Measurements from ENCODE around the gene CAPN8.

Gene CAPN8

DNA sequence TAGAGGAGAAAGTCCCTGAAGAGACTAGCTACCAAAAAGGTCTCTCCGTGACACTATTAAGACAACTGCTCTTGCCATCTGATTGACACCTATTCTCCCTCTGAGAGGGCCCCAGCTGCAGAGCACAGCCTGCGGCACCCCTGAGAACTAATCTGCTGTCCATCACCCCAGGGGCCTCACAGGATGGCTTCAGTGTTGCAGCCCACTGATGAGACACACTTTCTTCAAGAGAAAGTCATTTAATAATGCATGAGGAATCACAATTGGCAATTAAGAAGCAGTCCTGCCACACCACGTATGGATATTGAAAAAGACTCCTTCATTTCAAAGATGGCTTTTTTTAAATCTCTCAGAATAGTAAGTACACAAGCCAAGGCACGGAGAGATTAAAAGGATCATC is 48.9 kb downstream of the CAPN8 start:
- DNase-seq, result no peak

DNA sequence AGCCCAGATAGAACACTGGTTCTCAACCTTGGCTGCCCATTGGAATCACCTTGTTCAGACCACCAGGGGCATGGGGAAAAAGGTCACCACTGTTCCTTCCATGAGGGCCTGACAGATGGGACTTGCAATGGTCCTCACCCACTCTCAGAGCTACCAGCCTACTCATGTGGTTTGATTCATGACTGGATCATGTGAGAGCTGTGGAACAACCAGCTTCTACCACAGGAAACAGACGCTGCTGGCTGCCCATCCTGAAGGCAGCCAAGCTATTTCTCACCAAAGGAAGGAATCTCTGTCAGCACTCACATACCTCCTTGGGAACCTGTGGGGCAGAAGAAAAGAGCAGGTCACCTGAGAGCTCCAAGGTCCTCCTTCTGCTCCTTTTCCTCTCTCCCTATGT is 53.6 kb downstream of the CAPN8 start:
- peak; percentile 58 for DNase-seq

DNA sequence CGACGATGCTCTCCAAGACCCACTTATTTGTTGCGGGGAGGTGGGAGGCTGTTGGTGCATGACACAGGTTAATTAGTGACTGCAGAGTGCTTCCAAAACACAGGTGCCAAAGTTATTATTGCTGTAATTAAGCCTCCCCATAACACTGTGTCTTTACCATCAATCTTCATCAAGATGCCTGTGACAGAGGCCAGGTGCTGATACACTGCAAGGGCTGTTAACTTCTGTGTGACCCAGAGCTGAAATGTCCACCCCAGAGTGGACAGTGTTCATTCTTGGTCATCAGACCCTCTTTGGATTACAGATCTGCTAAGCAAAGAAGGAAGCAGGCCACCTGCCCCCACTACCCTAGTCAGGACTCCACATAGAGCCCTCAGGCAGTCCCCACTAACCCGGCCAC is 55.5 kb downstream of the CAPN8 start:
- DNase-seq, result no peak

DNA sequence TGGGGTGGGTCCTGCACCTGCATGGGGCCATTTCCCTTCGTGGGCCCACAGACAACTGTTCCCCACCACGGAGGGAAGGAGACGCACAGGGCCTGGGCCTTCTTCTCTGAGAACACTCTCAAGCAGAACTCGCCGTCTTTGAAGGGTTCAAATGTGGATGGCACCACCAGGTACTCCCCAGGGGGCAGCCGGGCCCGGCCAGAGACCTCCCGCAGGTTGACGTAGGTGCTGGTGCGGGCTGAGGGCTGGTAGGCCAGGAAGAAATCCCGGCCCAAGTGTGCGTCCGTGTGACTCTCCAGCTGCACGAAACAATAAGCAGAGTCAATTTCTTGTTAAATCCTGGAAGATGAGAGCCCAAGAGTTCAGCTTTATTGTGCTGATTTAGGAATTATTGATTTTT is 56.4 kb downstream of the CAPN8 start:
- no peak for DNase-seq

DNA sequence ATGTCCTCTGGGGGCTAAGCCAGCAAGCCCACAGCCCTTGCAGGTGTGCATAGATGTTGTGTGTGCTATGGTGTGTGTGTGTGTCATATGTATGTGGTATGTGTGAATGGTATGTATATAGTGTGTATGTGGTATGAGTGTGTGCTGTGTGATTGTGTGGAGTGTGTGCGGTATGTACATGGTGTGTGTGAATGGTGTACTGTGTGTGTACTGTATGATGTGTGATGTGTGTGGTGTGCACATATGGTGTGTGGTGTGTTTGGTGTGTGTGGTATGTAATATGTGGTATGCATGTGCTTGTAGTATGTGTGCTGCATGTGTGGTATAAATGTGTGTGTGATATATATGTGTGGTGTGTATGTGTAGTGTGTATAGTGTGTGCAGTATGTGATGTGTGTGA is 107.0 kb downstream of the CAPN8 start:
- DNase-seq, result no peak

DNA sequence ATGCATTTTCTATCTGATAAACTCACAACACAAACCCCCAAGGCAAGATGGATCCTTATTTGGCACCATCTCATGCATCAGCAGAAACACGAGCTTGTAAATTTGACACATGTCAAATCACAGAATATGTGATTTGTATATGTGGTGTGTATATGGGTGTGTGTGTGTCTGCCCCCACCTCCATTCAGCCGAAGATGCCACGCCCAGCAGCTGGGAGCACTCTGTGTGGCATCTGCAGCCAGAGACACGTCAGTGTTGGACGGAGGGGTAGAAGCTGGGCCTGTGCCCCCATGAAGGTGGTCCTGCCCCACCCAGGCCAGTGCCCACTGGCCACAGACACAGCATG is 108.4 kb downstream of the CAPN8 start:
- no peak for DNase-seq

DNA sequence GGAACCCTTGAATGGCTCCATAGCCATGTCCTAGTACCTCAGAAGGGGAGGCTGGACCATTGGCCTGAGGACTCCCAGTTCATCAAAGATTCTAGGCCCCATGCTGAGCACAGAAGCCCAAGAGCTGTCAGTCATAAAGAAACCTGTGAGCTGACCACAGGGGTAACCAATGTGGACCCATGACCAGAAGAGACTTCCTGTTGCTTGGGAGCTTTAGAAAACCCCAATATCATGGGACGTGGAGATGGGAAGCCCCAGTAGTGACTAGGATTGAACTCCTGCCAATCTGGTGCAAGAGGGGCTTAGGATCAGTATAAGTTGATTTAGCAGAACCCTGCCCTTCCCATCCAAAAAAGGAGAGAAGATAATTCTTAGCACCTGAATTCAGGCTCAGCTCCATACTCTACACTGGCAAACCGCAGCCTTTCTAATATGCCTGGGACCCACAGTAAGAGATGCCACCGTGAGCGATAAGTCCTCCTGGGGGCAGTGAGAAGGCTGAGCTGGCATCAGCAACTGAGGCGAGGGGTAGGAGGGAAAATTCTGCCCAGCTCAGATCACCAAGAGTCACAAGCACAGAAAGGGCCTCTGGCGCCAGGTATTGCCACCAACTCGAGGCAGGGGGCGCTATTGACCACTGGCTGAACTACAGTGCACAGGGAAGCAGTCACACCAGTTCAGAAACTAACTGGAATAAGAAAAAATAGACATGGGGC is 108.9 kb downstream of the CAPN8 start:
- DNase-seq, result peak; percentile 76

DNA sequence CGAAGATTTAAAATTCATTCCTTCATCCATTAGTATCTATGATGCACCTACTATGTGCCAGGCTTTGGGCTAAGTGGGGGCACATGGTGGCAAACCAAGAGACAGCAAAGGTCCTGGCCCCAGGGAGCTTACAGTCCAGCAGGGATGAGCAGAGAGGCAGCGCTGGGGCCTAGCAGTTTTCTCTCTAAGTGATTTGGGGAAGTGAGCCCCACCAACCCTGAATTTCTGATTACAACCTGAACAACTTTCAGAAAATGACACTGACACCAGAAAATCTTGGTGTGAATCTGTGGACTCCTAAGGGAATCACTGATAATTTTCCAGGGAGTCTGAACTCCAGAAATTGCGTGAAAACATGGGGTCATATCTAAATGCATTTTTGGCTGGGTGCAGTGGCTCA is 111.5 kb downstream of the CAPN8 start:
- no peak for DNase-seq

DNA sequence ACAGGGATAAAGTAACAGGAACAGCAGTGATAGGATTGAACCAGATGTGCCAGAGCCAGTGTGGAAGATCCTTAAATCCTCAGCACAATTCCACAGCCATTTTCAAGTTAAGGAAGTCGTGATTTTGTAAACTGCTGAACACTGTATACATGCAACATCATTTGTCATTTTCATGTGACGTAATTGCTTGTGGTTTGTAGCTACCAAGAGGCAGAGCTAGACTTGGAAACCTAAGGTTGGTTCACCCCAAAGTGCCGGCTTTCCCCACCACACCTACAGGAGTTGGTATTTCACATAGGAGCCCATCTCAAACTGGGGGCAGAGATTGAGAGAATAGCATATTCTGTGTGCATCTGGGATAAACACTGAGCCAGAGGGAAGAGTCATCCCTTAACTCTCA is 113.9 kb downstream of the CAPN8 start:
- peak; percentile 67 for DNase-seq

DNA sequence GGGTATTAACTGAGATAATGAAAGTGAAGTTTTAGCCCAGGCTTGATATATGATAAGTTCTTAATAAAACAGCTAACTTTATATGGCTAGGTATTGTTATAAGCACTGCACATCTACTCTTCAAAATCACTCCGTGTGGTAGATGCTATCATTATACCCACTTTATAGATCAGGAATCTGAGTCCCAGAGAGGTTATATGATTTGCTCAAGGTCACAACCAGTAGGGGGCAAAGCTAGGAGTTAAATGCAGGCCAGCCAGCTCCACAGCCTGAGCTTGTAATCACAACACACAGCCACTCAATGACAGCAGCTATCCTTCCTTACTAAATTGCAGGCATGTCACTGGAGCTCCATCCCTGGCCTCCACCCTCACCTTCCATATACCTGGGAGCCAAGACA is 115.8 kb downstream of the CAPN8 start:
- DNase-seq, result no peak

DNA sequence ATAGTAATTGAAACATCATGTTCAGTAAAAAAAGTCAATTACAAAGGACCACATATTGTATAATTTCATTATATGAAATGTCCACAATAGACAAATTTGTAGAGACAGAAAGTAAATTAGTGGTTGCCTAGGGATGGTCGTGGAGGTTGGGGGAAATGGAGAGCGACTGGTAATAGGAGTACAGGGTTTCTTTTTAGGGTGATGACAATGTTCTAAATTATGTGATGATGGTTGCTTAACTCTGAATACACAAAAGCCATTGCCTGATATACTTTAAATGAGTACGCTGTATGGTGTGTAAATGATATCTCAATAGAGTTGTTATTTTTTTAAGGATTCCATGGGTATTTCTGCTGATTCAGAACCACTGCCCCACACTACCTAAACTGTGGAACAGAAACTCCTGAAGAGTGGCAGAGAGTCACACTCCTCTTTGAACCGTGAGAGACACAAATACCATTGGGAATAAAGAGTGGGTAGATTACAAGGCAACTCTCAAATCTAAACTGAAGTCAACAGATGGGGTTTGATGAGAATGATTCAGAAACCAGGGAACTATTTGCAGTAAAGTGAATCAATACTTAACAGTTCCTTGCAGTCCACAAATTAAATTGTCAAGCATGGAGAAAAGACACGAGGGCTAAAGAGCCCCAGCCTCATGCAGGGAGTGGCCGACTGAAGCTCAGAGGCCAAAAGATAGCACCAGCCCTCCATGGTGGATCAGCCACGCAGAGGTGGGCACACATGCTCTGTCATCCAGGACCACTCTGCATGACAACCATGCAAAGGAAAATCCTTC is 118.0 kb downstream of the CAPN8 start:
- no peak for DNase-seq

DNA sequence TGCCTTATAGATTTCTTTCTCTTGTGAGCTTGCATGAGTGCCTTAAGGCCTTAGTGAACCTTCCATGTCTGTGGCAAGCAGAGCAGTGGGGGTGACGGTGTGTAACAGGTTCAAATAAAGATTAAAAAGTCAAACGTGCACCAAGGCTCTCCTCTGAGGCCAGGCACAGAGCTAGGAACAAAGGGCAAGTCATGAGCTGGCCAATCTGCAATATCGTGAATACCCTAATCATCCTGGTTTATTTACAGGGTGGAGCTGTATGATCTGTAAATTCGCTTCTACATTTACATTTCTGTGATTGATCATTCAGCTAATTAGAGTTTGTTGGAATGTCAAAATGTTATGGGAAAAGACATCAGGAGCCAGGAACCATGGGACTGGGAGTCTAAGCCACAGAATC is 120.2 kb downstream of the CAPN8 start:
- no peak for DNase-seq

DNA sequence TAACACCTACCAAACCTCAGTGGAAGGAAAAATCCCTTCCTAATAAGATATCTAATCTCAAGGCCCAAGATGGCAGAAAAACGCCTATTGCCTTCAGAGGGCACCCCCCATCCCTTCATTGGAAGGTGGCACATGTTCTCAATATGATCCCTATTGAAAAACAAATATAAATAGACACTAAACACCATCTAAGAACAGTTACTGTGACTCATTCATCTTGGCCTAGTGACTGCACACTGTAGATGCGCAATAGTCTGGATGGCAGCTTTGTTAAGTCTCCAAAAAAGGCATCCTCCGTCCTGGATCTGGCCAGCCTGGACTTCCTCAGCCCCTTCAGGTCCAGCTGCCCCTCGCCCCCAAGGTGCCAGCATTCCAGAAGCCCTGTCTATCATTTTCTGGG is 121.9 kb downstream of the CAPN8 start:
- DNase-seq, result no peak

DNA sequence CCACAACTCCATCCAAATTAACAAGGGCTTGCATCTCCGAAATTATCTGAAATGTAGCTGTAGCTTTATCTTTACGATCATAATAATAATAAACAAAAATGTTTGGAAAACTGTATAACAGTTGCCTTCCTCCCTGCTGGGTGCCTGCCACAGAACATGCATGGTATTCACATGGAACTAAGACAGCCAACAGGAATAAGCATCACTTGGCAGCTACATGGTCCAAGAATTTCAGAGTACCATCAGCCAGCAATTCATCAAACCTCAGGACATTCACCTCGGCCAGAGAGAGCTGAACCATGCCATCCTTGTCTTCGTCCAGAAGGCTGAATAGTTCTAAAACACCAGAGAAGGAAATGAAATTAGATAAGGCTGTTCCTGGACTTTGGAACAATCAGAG is 122.7 kb downstream of the CAPN8 start:
- no peak for DNase-seq

DNA sequence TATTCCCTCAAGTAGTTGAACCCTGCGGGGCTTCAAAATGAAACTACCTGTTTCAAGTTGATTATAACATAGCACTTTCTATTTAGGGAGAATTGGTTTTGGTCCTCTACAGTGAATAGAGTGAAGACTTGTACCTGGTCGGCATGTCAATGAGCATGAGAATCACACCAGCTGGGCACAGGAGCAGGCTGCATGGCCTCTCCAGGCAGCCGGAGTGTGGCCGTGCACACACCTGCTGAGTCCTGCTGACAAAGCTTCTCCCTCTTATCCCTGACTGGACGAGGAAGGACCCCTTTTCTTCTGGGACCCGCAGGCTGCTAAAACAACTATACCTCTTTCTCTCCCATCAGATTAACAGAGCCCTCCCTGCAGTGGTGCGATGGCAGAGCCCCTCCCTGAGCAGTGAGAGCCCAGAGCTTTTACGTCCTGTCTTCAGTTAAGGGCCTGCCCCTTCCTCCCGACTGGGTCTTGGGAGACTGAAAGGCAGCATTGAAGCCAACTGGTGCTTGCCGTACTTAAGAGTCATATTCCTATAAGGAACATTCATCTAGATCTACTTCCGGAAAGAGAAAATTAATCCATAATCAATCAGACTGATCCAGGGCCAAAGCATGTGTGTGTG is 124.9 kb downstream of the CAPN8 start:
- no peak for DNase-seq

DNA sequence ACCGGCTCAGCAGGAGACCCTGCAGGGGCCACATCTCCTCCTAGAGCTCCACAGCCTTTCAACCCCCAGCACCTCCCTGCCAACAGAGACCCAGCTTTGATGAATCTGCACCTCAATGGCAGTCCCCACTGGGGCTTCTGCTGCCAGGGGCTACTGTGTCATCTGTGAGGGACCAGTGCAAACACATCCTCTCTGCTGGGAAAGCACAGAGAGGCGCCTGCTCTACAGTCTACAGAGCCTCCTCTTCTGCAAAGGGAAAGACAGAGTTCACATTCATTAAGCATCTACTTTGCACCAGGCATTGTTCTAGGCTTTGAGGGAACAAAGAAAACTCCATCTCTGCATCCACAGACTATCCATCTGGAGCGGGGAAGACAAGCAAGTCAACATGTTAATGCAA is 125.8 kb downstream of the CAPN8 start:
- DNase-seq, result no peak

DNA sequence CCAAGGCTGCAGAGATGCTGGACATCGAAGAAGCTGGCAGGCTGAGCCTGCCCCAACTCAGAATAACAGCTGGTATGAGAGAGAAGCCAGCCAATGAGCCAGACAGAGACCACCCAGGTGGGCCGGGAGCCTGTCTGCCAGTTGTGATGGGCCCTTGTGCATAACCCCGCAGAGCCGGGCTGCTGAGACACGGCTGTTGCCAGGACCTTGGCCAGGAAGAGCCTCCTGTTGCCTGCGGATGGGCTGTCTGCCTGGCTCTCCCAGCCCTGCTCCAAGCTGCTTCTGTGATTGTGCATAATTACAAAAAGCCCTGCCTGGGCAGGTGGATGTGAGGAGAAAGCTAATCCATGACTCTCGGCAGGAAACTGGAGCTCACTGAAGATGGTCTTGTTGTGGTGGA is 126.5 kb downstream of the CAPN8 start:
- no peak for DNase-seq

DNA sequence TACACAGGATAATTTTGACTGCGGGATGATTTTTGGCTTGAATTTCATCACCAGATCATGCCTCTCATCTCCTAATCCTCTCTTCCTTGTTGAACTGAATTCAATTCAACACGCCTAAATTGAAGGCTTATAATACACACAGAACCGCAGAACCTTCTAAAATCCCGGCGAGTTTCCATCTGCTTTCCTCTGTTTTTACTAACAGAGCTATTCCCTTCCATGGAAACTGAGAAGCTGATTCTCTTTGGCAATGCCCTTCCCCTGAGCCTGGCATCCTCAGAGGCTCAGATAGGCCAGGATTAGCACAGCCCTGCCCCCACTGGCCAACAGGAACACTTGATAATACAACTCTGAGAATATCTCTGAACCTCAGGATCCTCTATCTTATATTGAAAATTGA is 130.2 kb downstream of the CAPN8 start:
- DNase-seq, result no peak

DNA sequence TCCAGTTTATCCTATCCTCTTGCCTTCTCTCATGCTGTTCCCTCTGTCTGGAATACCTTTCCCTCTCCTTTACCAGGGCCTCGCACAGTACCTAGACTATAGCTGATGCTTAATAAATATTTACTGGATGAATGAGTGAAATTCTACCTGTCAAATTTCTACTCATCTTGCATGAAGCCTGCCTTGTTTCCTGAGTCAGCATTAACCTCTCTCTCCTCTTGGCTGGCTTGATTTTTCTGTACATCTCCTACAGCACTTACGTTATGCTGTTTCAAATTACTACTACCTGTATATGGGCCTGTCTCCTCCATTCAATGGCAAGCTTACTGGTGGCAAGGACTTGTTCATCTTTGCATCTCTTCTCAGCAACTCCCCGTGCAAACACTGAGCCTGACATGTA is 130.8 kb downstream of the CAPN8 start:
- DNase-seq, result no peak

DNA sequence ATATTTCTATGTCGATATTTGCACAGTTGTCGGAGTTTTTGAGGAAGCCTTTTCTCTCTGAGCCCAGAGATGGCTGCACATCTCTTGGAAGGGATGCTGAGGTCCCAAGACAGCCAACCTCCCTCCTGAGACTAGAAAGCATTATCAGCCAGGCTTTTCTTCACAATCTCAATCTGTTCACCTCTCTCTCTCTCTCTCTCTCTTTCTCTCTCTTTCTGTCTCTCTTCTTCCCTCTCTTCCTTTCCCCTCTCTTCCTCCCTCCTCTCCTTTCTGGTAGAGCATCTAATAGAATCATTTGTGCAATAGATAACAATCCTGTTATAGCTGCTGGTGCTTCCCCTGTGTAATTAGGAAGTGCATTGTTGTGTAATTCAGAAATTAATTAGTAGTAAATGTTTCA is 131.8 kb downstream of the CAPN8 start:
- DNase-seq, result no peak

DNA sequence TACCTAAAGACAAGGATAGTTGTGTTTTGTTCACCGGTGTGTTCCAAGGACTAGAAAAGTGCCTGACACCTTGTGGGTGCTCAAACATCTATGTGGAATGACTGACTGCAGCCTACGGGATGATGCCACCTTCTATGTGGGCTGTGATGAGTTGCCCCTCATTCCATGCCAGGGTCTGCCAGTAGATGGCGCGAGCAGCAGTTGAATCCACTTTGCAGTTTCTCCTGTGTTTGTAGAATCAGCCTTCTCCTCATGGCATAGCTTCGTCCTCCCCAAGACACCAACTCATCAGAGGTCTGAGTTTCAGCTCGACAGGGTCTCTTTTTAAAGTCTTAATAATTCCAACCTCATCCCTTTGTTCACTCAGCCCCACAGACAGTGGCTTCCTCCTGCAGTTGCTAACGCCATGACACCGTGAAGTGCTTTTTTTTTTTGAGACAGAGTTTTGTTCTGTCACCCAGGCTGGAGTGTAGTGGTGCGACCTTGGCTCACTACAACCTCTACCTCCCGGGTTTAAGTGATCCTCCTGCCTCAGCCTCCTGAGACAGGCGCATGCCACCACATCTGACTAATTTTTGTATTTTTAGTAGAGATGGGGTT is 133.7 kb downstream of the CAPN8 start:
- peak; percentile 72 for DNase-seq

DNA sequence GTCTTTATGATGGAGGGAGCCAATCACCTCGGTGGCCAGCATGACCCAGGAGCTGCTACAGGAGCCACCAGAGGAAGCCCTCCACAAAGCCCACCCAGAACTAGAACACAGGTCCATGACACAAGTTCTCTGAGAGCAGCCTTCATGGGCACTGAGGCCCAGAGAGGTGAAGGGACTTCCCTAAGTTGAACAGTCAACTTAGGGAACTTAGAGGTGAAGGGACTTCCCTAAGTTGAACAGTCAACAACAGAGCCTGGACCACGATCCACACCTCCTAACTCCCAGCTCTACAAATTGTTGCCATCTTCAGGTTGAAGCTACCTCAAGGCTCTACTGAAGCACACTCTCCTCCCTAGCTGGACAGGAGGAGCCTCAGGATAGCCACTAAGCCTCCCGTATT is 139.5 kb downstream of the CAPN8 start:
- no peak for DNase-seq

DNA sequence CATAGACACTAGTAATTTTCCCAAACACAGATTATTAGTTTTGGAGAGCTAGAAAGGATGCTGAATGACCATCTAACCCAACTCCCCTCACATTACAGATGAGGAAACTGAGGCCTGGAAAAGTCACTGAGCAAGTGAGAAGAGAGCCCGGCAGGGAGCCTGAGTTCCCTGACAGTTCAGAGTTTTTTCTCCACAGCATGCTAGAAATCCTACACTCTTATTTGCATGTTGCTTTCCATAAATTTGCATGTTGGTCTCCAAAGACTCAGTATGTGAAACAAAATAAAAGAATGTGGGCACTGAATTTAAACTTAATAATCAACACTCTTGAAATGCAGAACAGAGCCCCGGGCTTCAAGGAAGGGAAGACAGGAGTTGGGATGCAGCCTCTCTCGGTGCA is 140.0 kb downstream of the CAPN8 start:
- no peak for DNase-seq

DNA sequence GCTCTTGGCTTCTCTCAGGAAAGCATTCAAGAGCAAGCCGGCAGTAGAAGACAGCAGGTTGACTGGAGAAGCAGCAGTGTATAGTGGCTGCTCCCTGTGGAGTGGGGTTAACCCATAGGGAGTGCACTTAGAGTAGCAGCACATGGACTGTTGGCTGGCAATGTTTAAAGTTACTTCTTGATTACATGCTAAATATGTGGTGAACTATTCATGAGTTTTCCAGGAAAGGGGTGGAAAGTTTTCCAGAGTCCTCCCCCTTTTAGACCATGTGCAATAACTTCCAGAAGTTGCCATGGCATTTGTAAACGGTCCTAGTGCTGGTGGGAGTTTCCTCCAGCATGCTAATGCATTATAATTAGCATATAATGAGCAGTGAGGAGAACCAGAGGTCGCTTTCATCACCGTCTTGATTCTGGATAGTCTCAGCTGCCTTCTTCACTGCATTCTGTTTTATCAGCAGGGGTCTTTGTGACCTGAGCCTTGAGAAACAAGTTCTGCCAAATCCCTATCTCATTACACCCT is 140.5 kb downstream of the CAPN8 start:
- no peak for DNase-seq

All from suppressor macrophage treated with lipopolysaccharide for 4 hours (primary cell).